ENCODE results near the gene PRXL2A. TPM values are rescaled to one million over a fixed set of nuclear protein-coding genes. Genes with fewer than 3 reads are reported as not detected.
"Not testable (repeated sequence)": the region's sequence is repeated elsewhere in the genome, so short reads cannot be mapped to it uniquely, and the experiment has no call there.

PRXL2A gene
- total and polyA plus RNA-seq, 5 donors from 2014 or later: 0.76 to 8.3 (median 2.6) TPM

DNA sequence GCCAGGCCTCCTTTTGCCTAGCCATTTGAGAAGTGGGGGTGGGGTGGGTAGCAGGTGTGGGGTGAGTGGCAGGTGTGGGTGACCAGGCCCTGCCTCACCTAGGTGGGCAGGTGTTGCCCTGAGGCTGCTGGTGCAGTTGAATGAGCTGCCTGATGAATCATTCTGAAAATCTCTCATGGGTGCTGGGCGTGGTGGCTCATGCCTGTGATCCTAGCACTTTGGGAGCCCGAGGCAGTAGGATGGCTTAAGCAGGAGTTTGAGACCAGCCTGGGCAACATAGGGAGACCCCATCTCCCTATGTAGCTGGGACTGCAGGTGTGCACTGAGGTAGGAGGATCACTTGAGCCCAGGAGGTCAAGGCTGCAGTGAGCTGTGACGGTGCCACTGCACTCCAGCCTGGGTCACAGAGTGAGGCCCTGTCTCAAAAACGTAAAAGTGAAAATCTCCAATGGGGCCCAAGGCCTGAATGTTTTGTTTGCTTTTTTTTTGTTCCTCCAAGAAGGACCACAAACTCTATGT, 63.4 kb downstream of the PRXL2A start:
- no peaks in the 10 kb centered on the region for H3K27me3 Mint-ChIP-seq
- H3K4me3 Mint-ChIP-seq: peak overlapping the region; percentile 77 to 89 (median 82)
- H3K4me1 Mint-ChIP-seq: peaks cover 18 to 96% (median 57%) of the 10 kb centered on the region in 4 donors
- ATAC-seq (ENCODE audit: low read depth in 2 of 2) (peak; percentile 7 to 10), DNase-seq (no peak)
- H3K36me3 ChIP-seq (ENCODE audit: control insufficient read depth, insufficient read depth, low read length): peaks cover 31% of the 10 kb centered on the region
- H3K36me3 Mint-ChIP-seq: peaks cover 41% of the 10 kb centered on the region
- peaks cover 98% of the 10 kb centered on the region for H3K4me1 ChIP-seq (ENCODE audit: control insufficient read depth, insufficient read depth, low read length, poor library complexity, severe bottlenecking)
- H3K9me3 ChIP-seq (ENCODE audit: control insufficient read depth in 2 of 2, low read length in 2 of 2): no peaks in the 10 kb centered on the region
- no peaks in the 10 kb centered on the region for H3K9me3 Mint-ChIP-seq
- H3K27ac Mint-ChIP-seq: peak overlapping the region; percentile 89 to 99 (median 93)
- H3K27me3 ChIP-seq (ENCODE audit: control insufficient read depth, insufficient read depth, low read length): no peaks in the 10 kb centered on the region
- peak overlapping the region; percentile 85 for H3K27ac ChIP-seq (ENCODE audit: insufficient read depth, low read length, poor library complexity, severe bottlenecking)
- peak overlapping the region; percentile 52 for H3K4me3 ChIP-seq (ENCODE audit: low read depth, low read length)

DNA sequence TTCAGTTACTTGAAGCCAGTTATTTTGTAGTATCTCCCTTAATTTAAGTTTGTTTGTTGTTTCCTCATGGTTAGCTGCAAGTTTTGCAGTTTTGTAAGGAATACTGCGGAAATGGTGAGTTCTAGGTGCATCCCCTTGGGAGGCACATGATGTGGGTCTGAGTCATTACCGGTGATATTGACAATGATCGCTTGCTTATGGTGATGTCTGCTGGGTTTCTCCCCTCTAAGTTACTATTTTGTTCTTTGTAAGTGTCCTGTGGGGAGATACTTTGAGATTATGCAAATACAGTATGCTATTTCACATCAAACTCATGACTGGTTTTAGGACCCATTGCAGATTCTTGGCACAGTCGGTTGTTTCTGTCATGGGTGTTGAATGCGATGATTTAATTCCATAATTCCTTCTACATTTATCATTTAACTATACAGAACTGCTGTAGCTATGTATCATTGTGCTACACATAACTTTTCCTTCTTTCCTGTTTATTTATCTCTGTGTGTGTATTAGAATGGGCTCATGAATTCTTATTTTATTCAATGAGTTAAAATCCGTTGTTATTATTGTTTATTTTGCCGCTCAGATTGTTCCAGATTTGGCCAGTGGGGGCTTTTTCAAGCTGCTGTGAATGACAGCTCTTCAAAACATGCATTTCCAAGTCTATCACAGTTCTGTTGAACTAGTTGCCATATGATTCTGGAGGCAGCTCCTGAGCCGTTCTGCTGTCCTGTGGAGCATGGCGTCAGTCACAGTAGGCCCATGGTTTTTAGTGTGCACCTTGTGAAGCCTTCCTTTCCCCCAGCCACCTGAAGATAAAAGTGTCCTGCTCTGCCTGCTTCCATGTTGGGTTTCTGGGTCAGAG, 64.1 kb downstream of the PRXL2A start:
- ATAC-seq (ENCODE audit: low read depth in 2 of 2): peak; percentile 72 to 77
- Mint-ChIP-seq H3K27ac (peak overlapping the region; percentile 89 to 99 (median 93)), H3K27me3 (no peaks in the 10 kb centered on the region), H3K4me1 (peaks cover 24 to 96% (median 58%) of the 10 kb centered on the region in 4 donors), H3K4me3 (peak overlapping the region; percentile 77 to 89 (median 82)), H3K9me3 (no peaks in the 10 kb centered on the region), H3K36me3 (peaks cover 47% of the 10 kb centered on the region)
- H3K36me3 ChIP-seq (ENCODE audit: control insufficient read depth, insufficient read depth, low read length): peaks cover 37% of the 10 kb centered on the region
- peak overlapping the region; percentile 52 for H3K4me3 ChIP-seq (ENCODE audit: low read depth, low read length)
- H3K27ac ChIP-seq (ENCODE audit: insufficient read depth, low read length, poor library complexity, severe bottlenecking): peak overlapping the region; percentile 85
- DNase-seq: peak in 2 of 3 donors; percentile 34 to 79
- no peaks in the 10 kb centered on the region for H3K9me3 ChIP-seq (ENCODE audit: control insufficient read depth in 2 of 2, low read length in 2 of 2)
- H3K27me3 ChIP-seq (ENCODE audit: control insufficient read depth, insufficient read depth, low read length): no peaks in the 10 kb centered on the region
- H3K4me1 ChIP-seq (ENCODE audit: control insufficient read depth, insufficient read depth, low read length, poor library complexity, severe bottlenecking): peaks cover 96% of the 10 kb centered on the region

DNA sequence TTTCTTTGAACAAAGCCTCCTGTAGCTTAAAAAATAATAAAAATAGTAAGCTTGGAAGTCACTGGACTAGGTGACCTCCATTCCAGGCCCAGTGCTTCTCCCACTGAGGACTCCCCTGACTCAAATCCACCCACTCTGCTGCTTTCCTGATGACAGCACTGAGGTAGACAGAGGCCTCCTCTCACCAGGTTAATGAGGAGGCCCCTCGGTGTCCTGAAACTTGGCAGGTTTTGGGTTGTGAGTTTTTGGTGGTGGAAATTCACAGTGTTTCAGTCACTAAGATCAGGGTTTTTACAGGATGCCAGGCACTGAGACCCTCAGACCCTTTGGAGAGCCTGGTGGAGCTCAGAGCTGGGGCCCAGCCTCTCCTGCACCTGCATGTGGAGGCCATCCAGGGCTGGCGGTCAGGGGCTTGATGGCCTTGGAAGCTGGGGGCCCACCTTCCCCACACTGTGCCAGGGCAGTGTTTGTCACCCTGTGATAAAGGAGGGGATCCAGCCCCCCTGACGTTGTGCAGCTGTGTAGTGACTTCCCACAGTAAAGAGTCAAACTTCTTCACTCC, 64.8 kb downstream of the PRXL2A start:
- Mint-ChIP-seq H3K36me3 (peaks cover 53% of the 10 kb centered on the region), H3K27me3 (no peaks in the 10 kb centered on the region), H3K27ac (peak overlapping the region; percentile 89 to 99 (median 93)), H3K4me1 (peaks cover 31 to 96% (median 60%) of the 10 kb centered on the region in 4 donors), H3K4me3 (peak overlapping the region; percentile 77 to 89 (median 82)), H3K9me3 (peaks cover 0 to 5% (median 0%) of the 10 kb centered on the region in 7 donors)
- H3K36me3 ChIP-seq (ENCODE audit: control insufficient read depth, insufficient read depth, low read length): peaks cover 44% of the 10 kb centered on the region
- H3K9me3 ChIP-seq (ENCODE audit: control insufficient read depth in 2 of 2, low read length in 2 of 2): peaks cover 1 to 3% of the 10 kb centered on the region in 2 experiments
- H3K27ac ChIP-seq (ENCODE audit: insufficient read depth, low read length, poor library complexity, severe bottlenecking): peak overlapping the region; percentile 85
- DNase-seq (no peak), ATAC-seq (ENCODE audit: low read depth in 2 of 2) (no peak)
- no peaks in the 10 kb centered on the region for H3K27me3 ChIP-seq (ENCODE audit: control insufficient read depth, insufficient read depth, low read length)
- H3K4me3 ChIP-seq (ENCODE audit: low read depth, low read length): peak overlapping the region; percentile 52
- H3K4me1 ChIP-seq (ENCODE audit: control insufficient read depth, insufficient read depth, low read length, poor library complexity, severe bottlenecking): peaks cover 94% of the 10 kb centered on the region

DNA sequence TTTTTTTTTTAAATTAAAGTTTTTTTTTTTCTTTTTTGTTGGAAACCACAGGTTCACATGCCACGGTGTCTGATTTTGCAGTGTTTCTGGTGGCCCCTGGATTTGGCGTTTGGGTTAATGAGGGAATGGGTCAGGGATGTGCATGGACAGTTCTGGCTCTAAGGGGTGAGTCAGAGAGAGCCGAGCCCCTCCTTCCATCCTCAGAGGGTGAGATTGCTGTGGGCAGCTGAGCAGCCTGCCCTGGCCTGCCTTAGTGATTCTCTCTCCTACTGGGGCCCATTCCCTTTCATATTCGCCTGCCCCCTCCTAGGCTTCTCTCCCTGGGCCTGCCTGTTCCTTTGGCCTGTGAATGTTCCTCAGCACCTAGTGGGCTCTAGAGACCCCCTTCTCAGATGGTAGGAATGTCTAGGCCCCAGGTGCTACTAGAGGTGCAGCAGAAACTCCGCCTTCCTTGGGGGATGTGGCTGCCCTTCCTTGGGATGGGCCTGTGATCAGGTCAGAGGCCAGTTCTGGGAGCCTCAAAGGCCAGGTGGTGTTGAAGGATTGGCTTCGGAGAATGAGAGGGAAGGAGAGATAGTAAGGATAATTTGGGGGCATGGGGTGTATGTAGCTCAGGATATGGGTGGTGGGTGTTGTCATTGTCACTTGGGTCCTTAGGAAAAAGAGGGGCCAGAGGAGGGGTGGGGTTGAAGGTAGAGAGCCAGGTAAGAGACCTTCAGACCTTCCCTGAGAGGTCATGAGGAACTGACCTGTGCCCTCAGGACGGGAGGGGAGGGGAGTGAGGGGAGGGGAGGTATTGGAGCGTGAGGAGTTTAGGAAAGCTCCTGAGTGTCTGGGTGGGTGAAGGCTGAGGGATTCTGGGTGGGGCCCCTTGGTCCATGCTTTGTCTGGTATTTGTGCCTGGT, 65.6 kb downstream of the PRXL2A start:
- Histone ChIP-seq H3K4me3 (ENCODE audit: low read depth, low read length) (peak overlapping the region; percentile 26), H3K9me3 (ENCODE audit: control insufficient read depth in 2 of 2, low read length in 2 of 2) (peaks cover 3 to 4% of the 10 kb centered on the region in 2 experiments), H3K27ac (ENCODE audit: insufficient read depth, low read length, poor library complexity, severe bottlenecking) (peak overlapping the region; percentile 85), H3K4me1 (ENCODE audit: control insufficient read depth, insufficient read depth, low read length, poor library complexity, severe bottlenecking) (peaks cover 86% of the 10 kb centered on the region), H3K36me3 (ENCODE audit: control insufficient read depth, insufficient read depth, low read length) (peaks cover 49% of the 10 kb centered on the region), H3K27me3 (ENCODE audit: control insufficient read depth, insufficient read depth, low read length) (no peaks in the 10 kb centered on the region)
- Mint-ChIP-seq H3K4me1 (peaks cover 33 to 96% (median 61%) of the 10 kb centered on the region in 4 donors), H3K27me3 (no peaks in the 10 kb centered on the region), H3K9me3 (peaks cover 0 to 10% (median 0%) of the 10 kb centered on the region in 7 donors), H3K27ac (peak overlapping the region; percentile 71 to 99 (median 89)), H3K36me3 (peaks cover 56% of the 10 kb centered on the region), H3K4me3 (peak overlapping the region in 3 of 4 donors; percentile 39 to 69 (median 60))
- ATAC-seq (ENCODE audit: low read depth in 2 of 2) (no peak), DNase-seq (no peak)

DNA sequence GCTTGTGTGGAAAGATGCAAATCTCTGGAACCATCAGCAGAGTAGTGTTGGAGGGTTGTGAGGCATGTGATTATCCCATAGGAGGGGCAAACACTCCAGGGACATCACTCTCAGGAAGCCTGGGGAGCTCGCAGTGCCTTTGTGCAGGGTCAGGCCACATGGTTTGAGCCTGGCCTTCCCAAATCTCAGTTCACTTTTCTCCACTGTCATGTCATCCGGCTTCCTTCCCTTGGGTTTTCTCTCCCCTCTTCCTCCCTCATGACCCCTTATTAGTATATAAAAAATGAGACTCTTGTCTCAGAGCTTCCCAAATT, 66.2 kb downstream of the PRXL2A start:
- ATAC-seq (ENCODE audit: low read depth in 2 of 2): no peak

DNA sequence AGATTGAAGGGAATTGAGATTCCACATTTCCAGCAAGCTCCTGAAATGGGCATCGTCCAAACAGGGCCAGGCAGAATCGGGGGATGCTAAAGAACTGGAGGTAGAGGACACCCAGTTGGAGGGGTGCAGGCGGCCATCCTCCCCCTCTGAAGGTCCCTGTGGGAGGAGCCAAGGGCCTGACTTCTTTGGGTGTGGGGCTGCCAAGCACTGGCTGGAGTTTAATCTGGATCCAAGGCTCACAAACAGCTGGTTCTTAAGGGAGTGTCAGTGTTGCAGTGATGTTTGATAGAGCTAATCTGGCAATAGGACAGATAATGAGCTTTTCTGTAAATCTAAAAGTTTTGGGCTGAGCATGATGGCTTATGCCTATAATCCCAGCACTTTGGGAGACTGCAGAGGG, 66.6 kb downstream of the PRXL2A start:
- no peak for ATAC-seq (ENCODE audit: low read depth in 2 of 2)
- H3K4me1 Mint-ChIP-seq: peaks cover 33 to 88% (median 55%) of the 10 kb centered on the region in 4 donors
- peaks cover 76% of the 10 kb centered on the region for H3K4me1 ChIP-seq (ENCODE audit: control insufficient read depth, insufficient read depth, low read length, poor library complexity, severe bottlenecking)
- peak overlapping the region; percentile 36 to 89 (median 89) for H3K27ac Mint-ChIP-seq
- H3K4me3 ChIP-seq (ENCODE audit: low read depth, low read length): no peak overlapping the region
- peaks cover 42% of the 10 kb centered on the region for H3K36me3 ChIP-seq (ENCODE audit: control insufficient read depth, insufficient read depth, low read length)
- H3K4me3 Mint-ChIP-seq: peak overlapping the region in 3 of 4 donors; percentile 39 to 69 (median 60)
- no peaks in the 10 kb centered on the region for H3K27me3 Mint-ChIP-seq
- peak overlapping the region; percentile 85 for H3K27ac ChIP-seq (ENCODE audit: insufficient read depth, low read length, poor library complexity, severe bottlenecking)
- peaks cover 51% of the 10 kb centered on the region for H3K36me3 Mint-ChIP-seq
- peaks cover 3 to 4% of the 10 kb centered on the region in 2 experiments for H3K9me3 ChIP-seq (ENCODE audit: control insufficient read depth in 2 of 2, low read length in 2 of 2)
- peaks cover 0 to 10% (median 0%) of the 10 kb centered on the region in 7 donors for H3K9me3 Mint-ChIP-seq
- no peaks in the 10 kb centered on the region for H3K27me3 ChIP-seq (ENCODE audit: control insufficient read depth, insufficient read depth, low read length)
- DNase-seq: no peak

More for the DNA sequence above, 66.2 kb downstream of the PRXL2A start:
- Histone ChIP-seq H3K27me3 (ENCODE audit: control insufficient read depth, insufficient read depth, low read length) (no peaks in the 10 kb centered on the region), H3K27ac (ENCODE audit: insufficient read depth, low read length, poor library complexity, severe bottlenecking) (peak overlapping the region; percentile 85), H3K36me3 (ENCODE audit: control insufficient read depth, insufficient read depth, low read length) (peaks cover 46% of the 10 kb centered on the region), H3K4me1 (ENCODE audit: control insufficient read depth, insufficient read depth, low read length, poor library complexity, severe bottlenecking) (peaks cover 80% of the 10 kb centered on the region), H3K9me3 (ENCODE audit: control insufficient read depth in 2 of 2, low read length in 2 of 2) (peaks cover 3 to 4% of the 10 kb centered on the region in 2 experiments), H3K4me3 (ENCODE audit: low read depth, low read length) (no peak overlapping the region)
- Mint-ChIP-seq H3K4me3 (peak overlapping the region in 3 of 4 donors; percentile 39 to 69 (median 60)), H3K9me3 (peaks cover 0 to 10% (median 0%) of the 10 kb centered on the region in 7 donors), H3K36me3 (peaks cover 53% of the 10 kb centered on the region), H3K4me1 (peaks cover 33 to 91% (median 56%) of the 10 kb centered on the region in 4 donors), H3K27ac (peak overlapping the region; percentile 71 to 89 (median 89)), H3K27me3 (no peaks in the 10 kb centered on the region)
- no peak for DNase-seq

DNA sequence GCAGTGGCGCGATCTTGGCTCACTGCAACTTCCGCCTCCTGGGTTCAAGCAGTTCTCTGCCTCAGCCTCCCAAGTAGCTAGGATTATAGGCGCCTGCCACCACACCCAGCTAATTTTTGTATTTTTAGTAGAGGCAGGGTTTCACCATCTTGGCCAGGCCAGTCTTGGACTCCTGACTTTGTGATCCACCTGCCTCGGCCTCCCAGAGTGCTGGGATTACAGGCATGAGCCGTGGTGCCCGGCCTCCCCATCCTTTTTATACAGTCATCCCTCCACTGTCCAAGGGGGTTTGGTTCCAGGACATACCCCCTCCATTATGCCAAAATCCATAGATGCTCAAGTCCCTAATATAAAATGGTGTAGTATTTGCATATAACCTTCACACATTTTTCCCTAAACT, 67.3 kb downstream of the PRXL2A start:
- H3K4me1 Mint-ChIP-seq: peaks cover 33 to 88% (median 59%) of the 10 kb centered on the region in 4 donors
- Histone ChIP-seq H3K27ac (ENCODE audit: insufficient read depth, low read length, poor library complexity, severe bottlenecking) (peak overlapping the region; percentile 25), H3K4me1 (ENCODE audit: control insufficient read depth, insufficient read depth, low read length, poor library complexity, severe bottlenecking) (peaks cover 69% of the 10 kb centered on the region), H3K36me3 (ENCODE audit: control insufficient read depth, insufficient read depth, low read length) (peaks cover 36% of the 10 kb centered on the region)
- H3K27ac Mint-ChIP-seq: peak overlapping the region; percentile 23 to 89 (median 71)
- not testable (repeated sequence) for ATAC-seq (ENCODE audit: low read depth in 2 of 2); H3K9me3 Mint-ChIP-seq; DNase-seq; H3K27me3 Mint-ChIP-seq; H3K4me3 ChIP-seq (ENCODE audit: low read depth, low read length); H3K27me3 ChIP-seq (ENCODE audit: control insufficient read depth, insufficient read depth, low read length); H3K9me3 ChIP-seq (ENCODE audit: control insufficient read depth in 2 of 2, low read length in 2 of 2)
- H3K4me3 Mint-ChIP-seq: peak overlapping the region in 2 of 4 donors; percentile 45 to 59
- peaks cover 53% of the 10 kb centered on the region for H3K36me3 Mint-ChIP-seq

Data from CD4-positive, CD25-positive, alpha-beta regulatory T cell (primary cell).